ENCODE measurements around the gene SLC44A3.

- TF ChIP-seq CTCF (IDR thresholded peaks at IDR 0.05) = no peak
- TF ChIP-seq POLR2A (IDR thresholded peaks at IDR 0.05) = no peak
These were observed 75.4 kb downstream of the SLC44A3 start for GRCh38 chr1:94895518-94895917.
